ENCODE results near the gene RALGAPA1.
"Not testable (repeated sequence)": the region's sequence is repeated elsewhere in the genome, so short reads cannot be mapped to it uniquely, and the experiment has no call there.

The RALGAPA1 gene

GRCh38 chr14:35696119-35696518, 113.0 kb downstream of the RALGAPA1 start:
- DNase-seq: no peak

GRCh38 chr14:35695647-35696046, 113.4 kb downstream of the RALGAPA1 start:
- no peak for DNase-seq

- DNase-seq: no peak
Measured at GRCh38 chr14:35695072-35695471, 114.0 kb downstream of the RALGAPA1 start.

- no peak for DNase-seq
Measured at GRCh38 chr14:35689000-35689460, 120.1 kb downstream of the RALGAPA1 start.

- no peak for DNase-seq
Measured at GRCh38 chr14:35688126-35688826, 120.8 kb downstream of the RALGAPA1 start.

- no peak for DNase-seq
Measured at GRCh38 chr14:35687335-35687939, 121.7 kb downstream of the RALGAPA1 start.

- not testable (repeated sequence) for DNase-seq
Measured at GRCh38 chr14:35683688-35684087, 125.4 kb downstream of the RALGAPA1 start.

GRCh38 chr14:35682802-35683201, 126.3 kb downstream of the RALGAPA1 start:
- no peak for DNase-seq

- DNase-seq: no peak
Measured at GRCh38 chr14:35678403-35679028, 130.6 kb downstream of the RALGAPA1 start.

- no peak for DNase-seq
Measured at GRCh38 chr14:35669782-35670181, 139.3 kb downstream of the RALGAPA1 start.

GRCh38 chr14:35666429-35667043, 142.6 kb downstream of the RALGAPA1 start:
- DNase-seq: no peak

GRCh38 chr14:35661875-35662274, 147.2 kb downstream of the RALGAPA1 start:
- no peak for DNase-seq

GRCh38 chr14:35653045-35653444, 156.1 kb downstream of the RALGAPA1 start:
- no peak for DNase-seq

GRCh38 chr14:35643513-35643912, 165.6 kb downstream of the RALGAPA1 start:
- DNase-seq: no peak

GRCh38 chr14:35637851-35638250, 171.2 kb downstream of the RALGAPA1 start:
- DNase-seq: no peak

- no peak for DNase-seq
Measured at GRCh38 chr14:35637269-35637668, 171.8 kb downstream of the RALGAPA1 start.

- no peak for DNase-seq
Measured at GRCh38 chr14:35632676-35633075, 176.4 kb downstream of the RALGAPA1 start.

- DNase-seq: no peak
Measured at GRCh38 chr14:35632271-35632670, 176.8 kb downstream of the RALGAPA1 start.

GRCh38 chr14:35631071-35631805, 177.9 kb downstream of the RALGAPA1 start:
- no peak for DNase-seq

- DNase-seq: no peak
Measured at GRCh38 chr14:35628989-35629388, 180.1 kb downstream of the RALGAPA1 start.

- not testable (repeated sequence) for DNase-seq
Measured at GRCh38 chr14:35626947-35627346, 182.1 kb downstream of the RALGAPA1 start.

- DNase-seq: not testable (repeated sequence)
Measured at GRCh38 chr14:35621996-35622395, 187.1 kb downstream of the RALGAPA1 start.

GRCh38 chr14:35619998-35620397, 189.1 kb downstream of the RALGAPA1 start:
- not testable (repeated sequence) for DNase-seq
